ENCODE data around the gene LONP1. TPM values are rescaled to one million over a fixed set of nuclear protein-coding genes. Genes with fewer than 3 reads are reported as not detected.

Gene LONP1
- total RNA-seq, 1 donor from 2014 or later = 37.1 TPM

GRCh38 chr19:5700455-5701092 lies 19.4 kb downstream of the LONP1 start:
- Histone ChIP-seq H3K4me1 (ENCODE audit: control insufficient read depth in 3 of 3, insufficient read depth in 3 of 3, low read length in 3 of 3) (no peaks in the 10 kb centered on the region), H3K9ac (ENCODE audit: low read depth in 1 of 3, low read length in 3 of 3) (no peak overlapping the region), H3K9me3 (ENCODE audit: control insufficient read depth in 3 of 3, low read length in 3 of 3) (no peaks in the 10 kb centered on the region), H3K36me3 (ENCODE audit: control insufficient read depth in 3 of 3, insufficient read depth in 3 of 3, low read length in 3 of 3) (peaks cover 46 to 50% (median 49%) of the 10 kb centered on the region in 3 donors), H3K27me3 (ENCODE audit: control insufficient read depth in 3 of 3, insufficient read depth in 3 of 3, low read length in 3 of 3) (no peaks in the 10 kb centered on the region), H3K27ac (ENCODE audit: low read depth, low read length) (no peak overlapping the region), H3K4me3 (ENCODE audit: low read length in 3 of 3) (no peak overlapping the region)

- Histone ChIP-seq H3K9ac (ENCODE audit: low read depth in 1 of 3, low read length in 3 of 3) (no peak overlapping the region), H3K36me3 (ENCODE audit: control insufficient read depth in 3 of 3, insufficient read depth in 3 of 3, low read length in 3 of 3) (peaks cover 48 to 54% (median 51%) of the 10 kb centered on the region in 3 donors)
These were observed 21.1 kb downstream of the LONP1 start for GRCh38 chr19:5698635-5699422.

GRCh38 chr19:5697890-5698634 lies 21.9 kb downstream of the LONP1 start:
- peaks cover 48 to 55% (median 50%) of the 10 kb centered on the region in 3 donors for H3K36me3 ChIP-seq (ENCODE audit: control insufficient read depth in 3 of 3, insufficient read depth in 3 of 3, low read length in 3 of 3)

More at GRCh38 chr19:5698635-5699422, 21.1 kb downstream of the LONP1 start:
- Histone ChIP-seq H3K27ac (ENCODE audit: low read depth, low read length) (no peak overlapping the region), H3K4me3 (ENCODE audit: low read length in 3 of 3) (no peak overlapping the region), H3K27me3 (ENCODE audit: control insufficient read depth in 3 of 3, insufficient read depth in 3 of 3, low read length in 3 of 3) (no peaks in the 10 kb centered on the region), H3K4me1 (ENCODE audit: control insufficient read depth in 3 of 3, insufficient read depth in 3 of 3, low read length in 3 of 3) (no peaks in the 10 kb centered on the region), H3K9me3 (ENCODE audit: control insufficient read depth in 3 of 3, low read length in 3 of 3) (no peaks in the 10 kb centered on the region)

DNA sequence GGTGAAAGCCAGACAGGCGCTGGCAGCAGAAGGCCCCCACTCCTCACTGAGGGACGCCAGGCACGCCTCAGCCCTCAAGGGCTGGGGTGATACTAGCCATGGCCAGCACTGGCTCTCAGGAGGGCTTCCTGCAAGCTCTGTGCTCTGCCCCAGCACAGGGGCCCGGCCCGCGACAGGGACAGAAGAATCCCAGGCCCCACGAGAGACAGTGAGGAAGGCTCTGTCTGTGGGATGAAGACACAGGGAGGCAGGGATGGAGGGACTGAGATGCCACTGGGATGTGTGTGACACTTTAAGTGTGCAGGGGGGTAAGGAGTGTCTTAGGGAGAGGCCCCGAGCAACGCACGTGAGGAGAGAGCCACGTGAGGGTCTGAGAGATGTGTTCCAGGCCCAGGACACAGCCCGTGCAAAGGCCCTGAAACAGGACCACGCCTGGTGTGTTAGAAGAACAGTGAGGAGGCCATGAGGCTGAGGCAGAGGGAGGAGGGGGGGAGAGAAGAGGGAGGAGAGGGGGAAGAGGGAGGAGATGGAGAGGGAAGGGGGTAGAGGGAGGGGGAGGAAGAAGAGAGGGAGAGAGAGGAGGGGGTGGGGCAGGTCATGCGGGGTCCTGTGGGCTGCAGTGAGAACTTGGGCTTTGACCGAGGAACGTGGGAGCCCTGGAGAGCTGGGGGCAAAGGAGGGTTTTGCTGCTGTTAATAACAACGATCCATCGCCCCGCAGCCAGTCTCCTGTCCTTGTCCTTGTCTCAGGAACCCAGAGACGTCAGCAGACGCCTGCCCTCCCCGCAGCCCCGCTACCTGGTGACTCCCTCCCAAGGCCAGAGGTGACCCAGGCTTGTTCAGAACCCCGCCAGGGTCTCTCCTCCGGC lies 22.7 kb downstream of the LONP1 start:
- no peaks in the 10 kb centered on the region for H3K27me3 ChIP-seq (ENCODE audit: control insufficient read depth in 3 of 3, insufficient read depth in 3 of 3, low read length in 3 of 3)
- H3K4me1 ChIP-seq (ENCODE audit: control insufficient read depth in 3 of 3, insufficient read depth in 3 of 3, low read length in 3 of 3) = peaks cover under 1 to 9% (median 5%) of the 10 kb centered on the region in 3 donors
- peaks cover 55 to 61% (median 56%) of the 10 kb centered on the region in 3 donors for H3K36me3 ChIP-seq (ENCODE audit: control insufficient read depth in 3 of 3, insufficient read depth in 3 of 3, low read length in 3 of 3)
- no peaks in the 10 kb centered on the region for H3K9me3 ChIP-seq (ENCODE audit: control insufficient read depth in 3 of 3, low read length in 3 of 3)
- no peak overlapping the region for H3K27ac ChIP-seq (ENCODE audit: low read depth, low read length)
- no peak overlapping the region for H3K4me3 ChIP-seq (ENCODE audit: low read length in 3 of 3)
- H3K9ac ChIP-seq (ENCODE audit: low read depth in 1 of 3, low read length in 3 of 3) = no peak overlapping the region

More at GRCh38 chr19:5697890-5698634, 21.9 kb downstream of the LONP1 start:
- Histone ChIP-seq H3K9me3 (ENCODE audit: control insufficient read depth in 3 of 3, low read length in 3 of 3) (no peaks in the 10 kb centered on the region), H3K27me3 (ENCODE audit: control insufficient read depth in 3 of 3, insufficient read depth in 3 of 3, low read length in 3 of 3) (no peaks in the 10 kb centered on the region), H3K9ac (ENCODE audit: low read depth in 1 of 3, low read length in 3 of 3) (no peak overlapping the region), H3K27ac (ENCODE audit: low read depth, low read length) (no peak overlapping the region), H3K4me3 (ENCODE audit: low read length in 3 of 3) (no peak overlapping the region), H3K4me1 (ENCODE audit: control insufficient read depth in 3 of 3, insufficient read depth in 3 of 3, low read length in 3 of 3) (peaks cover 0 to under 1% (median 0%) of the 10 kb centered on the region in 3 donors)

- peaks cover 9 to 17% (median 13%) of the 10 kb centered on the region in 3 donors for H3K4me1 ChIP-seq (ENCODE audit: control insufficient read depth in 3 of 3, insufficient read depth in 3 of 3, low read length in 3 of 3)
- no peaks in the 10 kb centered on the region for H3K9me3 ChIP-seq (ENCODE audit: control insufficient read depth in 3 of 3, low read length in 3 of 3)
- peaks cover 59 to 65% (median 62%) of the 10 kb centered on the region in 3 donors for H3K36me3 ChIP-seq (ENCODE audit: control insufficient read depth in 3 of 3, insufficient read depth in 3 of 3, low read length in 3 of 3)
- no peak overlapping the region for H3K9ac ChIP-seq (ENCODE audit: low read depth in 1 of 3, low read length in 3 of 3)
- H3K4me3 ChIP-seq (ENCODE audit: low read length in 3 of 3) = no peak overlapping the region
- H3K27me3 ChIP-seq (ENCODE audit: control insufficient read depth in 3 of 3, insufficient read depth in 3 of 3, low read length in 3 of 3) = no peaks in the 10 kb centered on the region
- H3K27ac ChIP-seq (ENCODE audit: low read depth, low read length) = no peak overlapping the region
These were observed 23.5 kb downstream of the LONP1 start for GRCh38 chr19:5696196-5697021.

- peaks cover 57 to 64% (median 59%) of the 10 kb centered on the region in 3 donors for H3K36me3 ChIP-seq (ENCODE audit: control insufficient read depth in 3 of 3, insufficient read depth in 3 of 3, low read length in 3 of 3)
- no peaks in the 10 kb centered on the region for H3K27me3 ChIP-seq (ENCODE audit: control insufficient read depth in 3 of 3, insufficient read depth in 3 of 3, low read length in 3 of 3)
- H3K4me1 ChIP-seq (ENCODE audit: control insufficient read depth in 3 of 3, insufficient read depth in 3 of 3, low read length in 3 of 3) = peaks cover 15 to 24% (median 20%) of the 10 kb centered on the region in 3 donors
These were observed 24.2 kb downstream of the LONP1 start for GRCh38 chr19:5695649-5696195.

DNA sequence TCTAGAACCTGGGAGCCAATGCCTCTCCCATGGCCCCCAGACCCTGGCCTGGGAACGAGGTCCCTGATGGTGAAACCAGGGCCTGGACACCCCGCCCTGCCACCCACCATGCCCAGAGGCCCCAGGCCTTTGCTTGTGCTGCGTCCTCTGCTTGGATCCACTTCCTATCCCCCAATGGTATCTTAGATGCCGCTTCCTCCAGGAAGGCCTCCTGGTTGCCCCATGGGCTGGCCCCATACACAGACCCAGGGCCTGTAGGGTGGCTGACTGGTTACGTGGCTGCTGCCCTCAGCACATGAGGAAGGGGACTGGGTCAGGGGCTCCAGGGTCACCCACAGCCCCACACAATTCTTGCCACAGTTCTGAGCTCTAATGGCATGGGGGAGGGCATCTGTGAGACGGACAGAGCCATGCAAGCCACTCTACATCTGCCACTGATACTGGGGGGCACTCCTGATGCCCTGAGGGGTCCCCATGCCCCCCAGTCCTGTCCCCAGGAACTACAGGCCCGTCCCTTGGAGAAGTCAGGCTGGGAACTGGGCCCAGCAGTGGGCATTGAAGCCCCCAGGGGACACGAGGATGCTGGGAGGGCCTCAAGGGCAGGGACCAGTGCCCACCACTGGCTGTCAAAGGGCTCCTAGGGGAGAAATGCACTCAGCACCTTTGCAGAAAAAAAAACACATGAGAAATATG lies 24.8 kb downstream of the LONP1 start:
- Histone ChIP-seq H3K4me3 (ENCODE audit: low read length in 3 of 3) (no peak overlapping the region), H3K36me3 (ENCODE audit: control insufficient read depth in 3 of 3, insufficient read depth in 3 of 3, low read length in 3 of 3) (peaks cover 52 to 59% (median 57%) of the 10 kb centered on the region in 3 donors), H3K27ac (ENCODE audit: low read depth, low read length) (no peak overlapping the region), H3K27me3 (ENCODE audit: control insufficient read depth in 3 of 3, insufficient read depth in 3 of 3, low read length in 3 of 3) (no peaks in the 10 kb centered on the region), H3K4me1 (ENCODE audit: control insufficient read depth in 3 of 3, insufficient read depth in 3 of 3, low read length in 3 of 3) (peaks cover 18 to 30% (median 21%) of the 10 kb centered on the region in 3 donors), H3K9ac (ENCODE audit: low read depth in 1 of 3, low read length in 3 of 3) (no peak overlapping the region), H3K9me3 (ENCODE audit: control insufficient read depth in 3 of 3, low read length in 3 of 3) (no peaks in the 10 kb centered on the region)

More at GRCh38 chr19:5695649-5696195, 24.2 kb downstream of the LONP1 start:
- no peak overlapping the region for H3K27ac ChIP-seq (ENCODE audit: low read depth, low read length)
- no peak overlapping the region for H3K4me3 ChIP-seq (ENCODE audit: low read length in 3 of 3)
- H3K9me3 ChIP-seq (ENCODE audit: control insufficient read depth in 3 of 3, low read length in 3 of 3) = no peaks in the 10 kb centered on the region
- no peak overlapping the region for H3K9ac ChIP-seq (ENCODE audit: low read depth in 1 of 3, low read length in 3 of 3)

DNA sequence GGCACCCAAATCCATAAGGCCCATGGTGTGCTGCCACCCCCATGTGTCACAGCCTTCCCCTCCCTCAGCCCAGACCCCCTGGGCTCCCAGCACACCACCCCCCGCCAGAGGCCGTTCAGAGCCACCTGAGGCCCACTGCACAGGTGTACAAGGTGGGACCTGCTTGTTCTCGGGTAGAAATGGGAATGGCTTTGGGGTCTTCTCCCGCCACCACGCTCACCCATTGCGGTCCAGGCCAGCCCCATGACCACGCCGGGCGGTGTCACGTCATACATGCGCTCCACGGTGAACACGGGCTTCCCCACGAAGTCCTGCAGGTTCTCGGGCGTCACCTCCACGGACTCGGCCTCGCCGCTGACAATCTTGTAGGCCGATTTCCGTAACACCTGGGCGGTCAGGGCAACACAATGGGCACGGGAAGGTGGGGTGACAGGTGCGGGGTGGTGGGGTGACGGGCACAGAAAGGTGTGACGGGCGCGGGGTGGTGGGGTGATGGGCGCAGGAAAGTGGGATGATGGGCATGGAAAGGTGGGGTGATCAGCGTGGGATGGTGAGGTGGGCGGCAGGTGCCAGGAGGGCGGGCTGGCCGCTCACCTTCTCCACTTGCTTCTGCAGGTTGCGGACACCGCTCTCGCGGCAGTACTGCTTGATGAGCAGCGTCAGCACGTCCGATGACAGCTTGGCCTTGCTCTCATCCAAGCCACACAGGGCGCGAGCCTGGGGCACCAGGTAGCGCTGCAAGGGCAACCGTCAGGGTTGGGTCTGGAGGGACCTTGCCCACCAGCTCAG lies 25.6 kb downstream of the LONP1 start:
- Histone ChIP-seq H3K9me3 (ENCODE audit: control insufficient read depth in 3 of 3, low read length in 3 of 3) (no peaks in the 10 kb centered on the region), H3K4me3 (ENCODE audit: low read length in 3 of 3) (no peak overlapping the region), H3K36me3 (ENCODE audit: control insufficient read depth in 3 of 3, insufficient read depth in 3 of 3, low read length in 3 of 3) (peaks cover 51 to 59% (median 57%) of the 10 kb centered on the region in 3 donors), H3K27ac (ENCODE audit: low read depth, low read length) (no peak overlapping the region), H3K4me1 (ENCODE audit: control insufficient read depth in 3 of 3, insufficient read depth in 3 of 3, low read length in 3 of 3) (peaks cover 22 to 34% (median 24%) of the 10 kb centered on the region in 3 donors), H3K9ac (ENCODE audit: low read depth in 1 of 3, low read length in 3 of 3) (peak overlapping the region in 1 of 3 donors; percentile 33), H3K27me3 (ENCODE audit: control insufficient read depth in 3 of 3, insufficient read depth in 3 of 3, low read length in 3 of 3) (no peaks in the 10 kb centered on the region)
